NCI-H345 treated with DMSO at 0.1 percent for 48 hours (cell line): ENCODE data around the gene DCAF4.
"Not testable (repeated sequence)": the region's sequence is repeated elsewhere in the genome, so short reads cannot be mapped to it uniquely, and the experiment has no call there.

Source experiments
- DNase-seq: peaks from one replicate; lab custom pipeline; 2025; ENCODE audit not compliant: unreplicated experiment; lab: John Stamatoyannopoulos, UW

The DCAF4 gene

GRCh38 chr14:72929316-72930080 lies 3.2 kb downstream of the DCAF4 start:
- DNase-seq, result no peak

GRCh38 chr14:72932893-72933292 lies 6.6 kb downstream of the DCAF4 start:
- DNase-seq, result no peak

- no peak for DNase-seq
Measured at GRCh38 chr14:72939630-72940029, 13.4 kb downstream of the DCAF4 start.

- no peak for DNase-seq
Measured at GRCh38 chr14:72941286-72941985, 15.2 kb downstream of the DCAF4 start.

- no peak for DNase-seq
Measured at GRCh38 chr14:72942934-72943333, 16.7 kb downstream of the DCAF4 start.

- no peak for DNase-seq
Measured at GRCh38 chr14:72943876-72944430, 17.7 kb downstream of the DCAF4 start.

- DNase-seq, result no peak
Measured at GRCh38 chr14:72945356-72946027, 19.2 kb downstream of the DCAF4 start.

GRCh38 chr14:72946491-72946890 lies 20.2 kb downstream of the DCAF4 start:
- no peak for DNase-seq

- DNase-seq, result no peak
Measured at GRCh38 chr14:72947366-72948160, 21.3 kb downstream of the DCAF4 start.

GRCh38 chr14:72948481-72949138 lies 22.3 kb downstream of the DCAF4 start:
- peak; percentile 24 for DNase-seq

GRCh38 chr14:72952171-72952570 lies 25.9 kb downstream of the DCAF4 start:
- DNase-seq, result no peak

GRCh38 chr14:72956741-72957140 lies 30.5 kb downstream of the DCAF4 start:
- DNase-seq, result not testable (repeated sequence)

GRCh38 chr14:72957213-72957612 lies 30.9 kb downstream of the DCAF4 start:
- DNase-seq, result no peak

GRCh38 chr14:72958548-72958947 lies 32.3 kb downstream of the DCAF4 start:
- no peak for DNase-seq

- DNase-seq, result not testable (repeated sequence)
Measured at GRCh38 chr14:72961016-72961415, 34.8 kb downstream of the DCAF4 start.

- no peak for DNase-seq
Measured at GRCh38 chr14:72961579-72962335, 35.5 kb downstream of the DCAF4 start.

GRCh38 chr14:72962336-72962754 lies 36.1 kb downstream of the DCAF4 start:
- not testable (repeated sequence) for DNase-seq

GRCh38 chr14:72962829-72963312 lies 36.6 kb downstream of the DCAF4 start:
- DNase-seq, result no peak

- no peak for DNase-seq
Measured at GRCh38 chr14:72965249-72965648, 39.0 kb downstream of the DCAF4 start.
